ENCODE measurements around the gene RFX5. TPM values are rescaled to one million over a fixed set of nuclear protein-coding genes. Genes with fewer than 3 reads are reported as not detected.
A peak's percentile ranks its signal among the peaks of the same experiment; 100 is the strongest.

RFX5 gene
- total and polyA plus RNA-seq, 8 donors: 9.9 to 117 (median 21.9) TPM

DNA sequence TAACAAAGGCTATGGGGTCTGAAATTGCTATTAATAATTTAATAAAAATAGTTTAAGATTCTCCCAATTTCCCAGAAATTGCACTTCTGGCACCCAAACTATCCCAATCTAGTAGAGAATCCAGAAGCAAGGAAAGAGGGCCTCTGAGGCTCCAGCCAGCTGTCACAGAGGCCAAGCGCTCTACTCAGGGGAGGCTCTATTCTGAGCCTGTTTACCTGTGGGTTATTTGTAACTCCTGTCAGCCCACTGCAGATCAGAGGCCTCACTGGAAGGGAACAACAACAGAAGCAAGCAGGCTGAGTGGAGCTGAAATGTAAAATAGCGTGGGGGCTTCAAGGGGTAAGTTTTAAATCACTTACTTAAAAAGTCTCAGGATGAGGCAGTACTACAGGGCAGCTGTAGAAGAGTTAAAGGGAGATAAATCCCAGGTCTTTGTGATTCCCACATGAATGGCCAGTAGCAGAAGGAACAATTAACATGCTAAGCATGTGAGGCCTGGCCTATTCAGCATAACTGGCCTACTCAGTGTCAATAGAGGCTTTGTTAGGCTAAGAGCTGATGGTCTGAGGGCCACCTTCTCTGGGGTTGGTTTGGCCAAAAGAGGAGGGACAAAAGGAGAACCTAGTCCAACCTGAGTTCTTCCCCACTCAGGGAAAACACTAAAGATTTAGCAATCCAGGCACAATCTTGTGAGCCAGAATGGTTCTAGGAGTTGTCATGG, 52.1 kb downstream of the RFX5 start:
- Histone ChIP-seq H3K27me3 (no peaks in the 10 kb centered on the region), H3K4me3 (no peak overlapping the region), H3K36me3 (peaks cover 93 to 100% (median 100%) of the 10 kb centered on the region in 4 donors), H3K9me3 (no peaks in the 10 kb centered on the region), H3K4me1 (peaks cover 0 to 3% (median under 1%) of the 10 kb centered on the region in 4 donors), H3K27ac (no peak overlapping the region)
- WGBS, 5 donors: 77 to 95% (median 92%) methylated on average over 2 of the region's 2 CpGs
- intact Hi-C loops (cut with DNase I; ENCODE audit: low total_unique reads): no loop called here
- DNase-seq: no peak
- TF ChIP-seq, protein P1, sequence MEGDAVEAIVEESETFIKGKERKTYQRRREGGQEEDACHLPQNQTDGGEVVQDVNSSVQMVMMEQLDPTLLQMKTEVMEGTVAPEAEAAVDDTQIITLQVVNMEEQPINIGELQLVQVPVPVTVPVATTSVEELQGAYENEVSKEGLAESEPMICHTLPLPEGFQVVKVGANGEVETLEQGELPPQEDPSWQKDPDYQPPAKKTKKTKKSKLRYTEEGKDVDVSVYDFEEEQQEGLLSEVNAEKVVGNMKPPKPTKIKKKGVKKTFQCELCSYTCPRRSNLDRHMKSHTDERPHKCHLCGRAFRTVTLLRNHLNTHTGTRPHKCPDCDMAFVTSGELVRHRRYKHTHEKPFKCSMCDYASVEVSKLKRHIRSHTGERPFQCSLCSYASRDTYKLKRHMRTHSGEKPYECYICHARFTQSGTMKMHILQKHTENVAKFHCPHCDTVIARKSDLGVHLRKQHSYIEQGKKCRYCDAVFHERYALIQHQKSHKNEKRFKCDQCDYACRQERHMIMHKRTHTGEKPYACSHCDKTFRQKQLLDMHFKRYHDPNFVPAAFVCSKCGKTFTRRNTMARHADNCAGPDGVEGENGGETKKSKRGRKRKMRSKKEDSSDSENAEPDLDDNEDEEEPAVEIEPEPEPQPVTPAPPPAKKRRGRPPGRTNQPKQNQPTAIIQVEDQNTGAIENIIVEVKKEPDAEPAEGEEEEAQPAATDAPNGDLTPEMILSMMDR (IDR thresholded peaks at IDR 0.05): no peak
- TF ChIP-seq EP300 (IDR thresholded peaks at IDR 0.05): no peak
- no peak for TF ChIP-seq POLR2A (IDR thresholded peaks at IDR 0.05)
- TF ChIP-seq POLR2AphosphoS5 (IDR thresholded peaks at IDR 0.05): no peak

DNA sequence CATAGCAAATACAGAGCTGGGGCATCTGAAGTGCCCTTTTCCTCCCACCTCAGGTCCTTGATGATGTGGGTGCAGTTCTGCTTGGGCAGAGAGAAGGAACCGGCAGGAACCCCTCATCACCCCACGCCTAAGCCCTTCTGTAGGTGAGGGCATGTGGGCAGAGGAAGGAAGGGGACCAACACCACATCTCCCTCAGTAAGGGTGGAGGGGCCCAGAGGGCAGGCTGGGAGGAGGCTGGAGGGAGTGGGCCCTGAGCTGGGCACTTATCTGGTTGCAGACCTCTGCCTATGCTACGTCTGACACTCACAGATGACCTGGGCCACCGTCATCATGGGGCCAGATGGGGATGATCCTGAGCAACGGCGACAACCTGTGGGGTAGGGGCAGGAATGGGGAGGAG, 54.0 kb downstream of the RFX5 start:
- Histone ChIP-seq H3K4me3 (no peak overlapping the region), H3K9me3 (no peaks in the 10 kb centered on the region), H3K27me3 (no peaks in the 10 kb centered on the region), H3K27ac (peak overlapping the region in 1 of 5 donors; percentile 25), H3K4me1 (peaks cover 0 to 19% (median 8%) of the 10 kb centered on the region in 4 donors), H3K36me3 (peaks cover 93 to 100% (median 100%) of the 10 kb centered on the region in 4 donors)
- intact Hi-C loops (cut with DNase I; ENCODE audit: low total_unique reads): no loop called here
- TF ChIP-seq POLR2A (IDR thresholded peaks at IDR 0.05): no peak
- no peak for TF ChIP-seq EP300 (IDR thresholded peaks at IDR 0.05)
- no peak for TF ChIP-seq POLR2AphosphoS5 (IDR thresholded peaks at IDR 0.05)
- TF ChIP-seq, protein P1 (IDR thresholded peaks at IDR 0.05): no peak
- 66 to 86% (median 75%) methylated on average over 6 of the region's 6 CpGs for WGBS, 5 donors
- DNase-seq: no peak

DNA sequence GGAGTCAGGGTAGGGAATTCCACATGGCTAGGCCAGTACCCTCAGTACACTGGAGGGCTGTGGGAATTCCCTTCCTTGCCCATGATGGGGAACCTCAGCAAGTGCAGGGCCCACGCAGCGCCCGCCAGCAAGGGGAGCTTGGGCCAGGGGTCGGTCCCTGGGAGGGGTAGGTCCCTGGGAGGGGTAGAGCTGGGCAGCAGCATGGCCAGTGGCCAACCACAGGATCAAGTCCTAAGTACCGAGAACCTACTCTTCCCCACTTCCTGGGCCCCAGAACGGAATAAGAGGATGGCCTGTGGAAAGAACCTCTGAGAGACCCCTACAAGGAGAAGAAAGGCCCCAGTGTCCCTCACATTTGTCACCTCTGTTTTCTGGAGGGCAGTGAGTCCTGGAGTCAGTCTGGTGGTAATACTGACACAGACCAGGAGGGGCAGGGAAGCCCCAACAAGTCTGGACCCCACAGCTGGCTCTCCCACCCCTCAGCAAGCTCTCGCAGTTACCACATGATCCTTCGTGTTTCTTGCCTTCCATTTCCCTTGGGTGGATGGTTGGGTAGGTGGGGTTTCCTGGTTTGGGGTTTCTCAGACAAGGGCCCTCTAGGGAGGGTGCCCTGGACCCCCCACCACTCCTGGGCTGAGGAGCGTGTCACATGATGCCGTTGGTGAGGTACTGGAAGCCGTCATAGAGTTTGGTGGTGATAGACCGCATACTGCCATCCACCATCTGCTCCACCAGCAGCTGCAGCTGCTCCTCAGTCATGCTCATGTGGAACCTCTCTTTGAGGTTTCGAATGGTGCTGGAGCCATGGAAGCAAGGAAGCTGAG, 54.6 kb downstream of the RFX5 start:
- WGBS, 5 donors: 78 to 80% (median 79%) methylated on average over 12 to 13 of the region's 13 CpGs

More for the DNA sequence above, 54.6 kb downstream of the RFX5 start:
- Histone ChIP-seq H3K9me3 (no peaks in the 10 kb centered on the region), H3K27me3 (no peaks in the 10 kb centered on the region), H3K4me1 (peaks cover 0 to 19% (median 8%) of the 10 kb centered on the region in 4 donors), H3K36me3 (peaks cover 92 to 100% (median 100%) of the 10 kb centered on the region in 4 donors), H3K27ac (peak overlapping the region in 3 of 5 donors; percentile 14 to 40 (median 25)), H3K4me3 (no peak overlapping the region)
- intact Hi-C loops (cut with DNase I; ENCODE audit: low total_unique reads): no loop called here
- TF ChIP-seq EP300 (IDR thresholded peaks at IDR 0.05): no peak
- TF ChIP-seq, protein P1 (IDR thresholded peaks at IDR 0.05): no peak
- TF ChIP-seq POLR2AphosphoS5 (IDR thresholded peaks at IDR 0.05): no peak
- no peak for TF ChIP-seq POLR2A (IDR thresholded peaks at IDR 0.05)
- DNase-seq: no peak
